ENCODE results near the gene KCNMB2.

Gene KCNMB2

DNA sequence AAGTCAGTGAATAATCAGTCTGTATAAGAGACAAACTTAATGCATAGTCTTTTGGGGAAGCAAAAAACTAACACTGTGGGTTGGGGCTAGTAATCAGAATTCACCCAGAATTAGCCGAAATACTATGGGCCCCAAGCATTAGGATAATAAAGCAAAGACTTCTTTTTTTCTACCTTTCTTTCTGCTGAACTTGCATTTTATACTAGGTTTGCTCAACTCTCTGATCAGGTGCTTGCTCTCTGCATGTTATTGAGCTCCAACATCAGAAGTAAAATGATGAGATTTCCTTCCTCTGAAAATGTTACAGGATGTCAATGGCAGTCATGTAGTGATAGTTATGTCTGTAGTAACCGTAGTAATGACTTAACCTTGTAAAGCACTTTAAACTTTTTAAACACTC is 216.6 kb downstream of the KCNMB2 start:
- ATAC-seq (ENCODE audit: insufficient read depth, low read depth) (no peak), DNase-seq (no peak)
- no peaks in the 10 kb centered on the region for H3K27me3 ChIP-seq (ENCODE audit: insufficient read depth, low read length, poor library complexity)
- H3K9me3 ChIP-seq (ENCODE audit: insufficient read depth, low read length, severe bottlenecking), result no peaks in the 10 kb centered on the region
- no peaks in the 10 kb centered on the region for H3K4me1 ChIP-seq (ENCODE audit: insufficient read depth, low read length)
- no peak overlapping the region for H3K9ac ChIP-seq (ENCODE audit: low read depth, low read length)
- H4K20me1 ChIP-seq (ENCODE audit: insufficient read depth, low read length), result no peaks in the 10 kb centered on the region
- no peak overlapping the region for H3K4me3 ChIP-seq (ENCODE audit: low read depth in 1 of 2, low read length in 2 of 2)
- H3K27ac ChIP-seq (ENCODE audit: low read length), result no peak overlapping the region
- no peaks in the 10 kb centered on the region for H3K79me2 ChIP-seq (ENCODE audit: insufficient read depth, low read length)
- TF ChIP-seq, protein P1, sequence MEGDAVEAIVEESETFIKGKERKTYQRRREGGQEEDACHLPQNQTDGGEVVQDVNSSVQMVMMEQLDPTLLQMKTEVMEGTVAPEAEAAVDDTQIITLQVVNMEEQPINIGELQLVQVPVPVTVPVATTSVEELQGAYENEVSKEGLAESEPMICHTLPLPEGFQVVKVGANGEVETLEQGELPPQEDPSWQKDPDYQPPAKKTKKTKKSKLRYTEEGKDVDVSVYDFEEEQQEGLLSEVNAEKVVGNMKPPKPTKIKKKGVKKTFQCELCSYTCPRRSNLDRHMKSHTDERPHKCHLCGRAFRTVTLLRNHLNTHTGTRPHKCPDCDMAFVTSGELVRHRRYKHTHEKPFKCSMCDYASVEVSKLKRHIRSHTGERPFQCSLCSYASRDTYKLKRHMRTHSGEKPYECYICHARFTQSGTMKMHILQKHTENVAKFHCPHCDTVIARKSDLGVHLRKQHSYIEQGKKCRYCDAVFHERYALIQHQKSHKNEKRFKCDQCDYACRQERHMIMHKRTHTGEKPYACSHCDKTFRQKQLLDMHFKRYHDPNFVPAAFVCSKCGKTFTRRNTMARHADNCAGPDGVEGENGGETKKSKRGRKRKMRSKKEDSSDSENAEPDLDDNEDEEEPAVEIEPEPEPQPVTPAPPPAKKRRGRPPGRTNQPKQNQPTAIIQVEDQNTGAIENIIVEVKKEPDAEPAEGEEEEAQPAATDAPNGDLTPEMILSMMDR (IDR thresholded peaks at IDR 0.05; ENCODE audit: borderline replicate concordance, extremely low read depth, low read length, poor library complexity, severe bottlenecking), result no peak
- no peaks in the 10 kb centered on the region for H3K36me3 ChIP-seq (ENCODE audit: insufficient read depth, low read length)
- no peak overlapping the region for H2AFZ ChIP-seq (ENCODE audit: low read depth, low read length)
- no peak overlapping the region for H3K4me2 ChIP-seq (ENCODE audit: insufficient read depth, low read length)

DNA sequence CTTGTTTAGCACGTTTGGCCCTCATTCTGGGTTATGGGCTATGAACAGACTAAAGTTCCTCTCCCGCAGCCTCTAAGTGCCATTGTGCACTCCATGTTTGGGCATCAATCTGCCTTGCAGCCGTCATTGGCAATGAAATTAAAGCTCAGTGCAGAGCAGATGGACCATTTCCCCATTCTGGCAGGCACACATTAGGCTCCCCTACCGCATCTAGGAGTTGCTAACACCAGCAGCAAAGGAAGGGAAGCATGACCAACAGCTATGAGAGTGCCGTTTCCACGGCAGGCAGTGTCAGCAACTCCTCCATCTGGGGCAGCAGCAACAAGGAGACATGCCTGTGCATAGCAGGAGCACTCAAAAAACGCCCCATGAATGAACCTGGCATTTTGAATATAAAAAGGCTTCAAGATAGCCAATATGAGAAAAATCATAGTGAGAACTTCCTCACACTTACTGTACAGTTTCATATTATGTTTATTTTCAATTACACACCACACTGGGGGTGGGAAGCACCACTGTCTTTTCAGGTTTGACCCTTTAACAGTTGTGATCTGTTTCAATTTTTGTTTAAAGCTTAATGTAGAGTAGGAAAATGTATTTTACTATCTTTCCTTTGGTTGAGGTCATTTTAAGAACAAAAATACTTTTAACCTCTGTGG is 218.7 kb downstream of the KCNMB2 start:
- H3K36me3 ChIP-seq (ENCODE audit: insufficient read depth, low read length), result no peaks in the 10 kb centered on the region
- H3K4me3 ChIP-seq (ENCODE audit: low read depth in 1 of 2, low read length in 2 of 2), result no peak overlapping the region
- H2AFZ ChIP-seq (ENCODE audit: low read depth, low read length), result no peak overlapping the region
- H3K79me2 ChIP-seq (ENCODE audit: insufficient read depth, low read length), result no peaks in the 10 kb centered on the region
- no peak overlapping the region for H3K27ac ChIP-seq (ENCODE audit: low read length)
- H4K20me1 ChIP-seq (ENCODE audit: insufficient read depth, low read length), result no peaks in the 10 kb centered on the region
- no peaks in the 10 kb centered on the region for H3K9me3 ChIP-seq (ENCODE audit: insufficient read depth, low read length, severe bottlenecking)
- ATAC-seq (ENCODE audit: insufficient read depth, low read depth) (no peak), DNase-seq (no peak)
- no peak overlapping the region for H3K9ac ChIP-seq (ENCODE audit: low read depth, low read length)
- no peak overlapping the region for H3K4me2 ChIP-seq (ENCODE audit: insufficient read depth, low read length)
- TF ChIP-seq, protein P1 (IDR thresholded peaks at IDR 0.05; ENCODE audit: borderline replicate concordance, extremely low read depth, low read length, poor library complexity, severe bottlenecking), result no peak
- no peak for TF ChIP-seq EZH2 (IDR thresholded peaks at IDR 0.05; ENCODE audit: borderline replicate concordance, low read depth, low read length, severe bottlenecking)
- H3K27me3 ChIP-seq (ENCODE audit: insufficient read depth, low read length, poor library complexity), result no peaks in the 10 kb centered on the region
- no peaks in the 10 kb centered on the region for H3K4me1 ChIP-seq (ENCODE audit: insufficient read depth, low read length)

DNA sequence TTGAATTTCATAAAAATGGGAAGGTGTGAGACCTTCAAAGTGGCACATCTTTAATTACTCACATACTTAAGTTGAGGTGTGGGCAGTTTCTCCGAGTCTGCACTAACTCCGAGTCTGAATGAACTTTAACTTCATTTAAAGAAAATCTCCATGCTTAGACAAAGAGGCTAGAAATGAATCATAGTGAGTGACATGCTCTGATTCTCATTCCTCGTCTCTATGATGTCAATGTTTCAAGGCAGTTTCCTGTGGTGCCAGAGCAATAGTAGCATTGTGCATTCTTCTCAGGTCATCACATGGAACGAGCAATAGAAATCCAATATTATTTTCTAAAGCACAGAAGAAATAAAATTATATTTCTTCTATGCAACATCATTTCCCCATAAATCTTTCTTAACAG is 224.8 kb downstream of the KCNMB2 start:
- Histone ChIP-seq H3K9me3 (ENCODE audit: insufficient read depth, low read length, severe bottlenecking) (no peaks in the 10 kb centered on the region), H3K4me3 (ENCODE audit: low read depth in 1 of 2, low read length in 2 of 2) (no peak overlapping the region), H3K9ac (ENCODE audit: low read depth, low read length) (no peak overlapping the region), H2AFZ (ENCODE audit: low read depth, low read length) (no peak overlapping the region), H3K4me2 (ENCODE audit: insufficient read depth, low read length) (no peak overlapping the region), H4K20me1 (ENCODE audit: insufficient read depth, low read length) (no peaks in the 10 kb centered on the region), H3K27ac (ENCODE audit: low read length) (no peak overlapping the region), H3K27me3 (ENCODE audit: insufficient read depth, low read length, poor library complexity) (no peaks in the 10 kb centered on the region), H3K79me2 (ENCODE audit: insufficient read depth, low read length) (no peaks in the 10 kb centered on the region), H3K4me1 (ENCODE audit: insufficient read depth, low read length) (no peaks in the 10 kb centered on the region), H3K36me3 (ENCODE audit: insufficient read depth, low read length) (no peaks in the 10 kb centered on the region)
- TF ChIP-seq, protein P1 (IDR thresholded peaks at IDR 0.05; ENCODE audit: borderline replicate concordance, extremely low read depth, low read length, poor library complexity, severe bottlenecking), result no peak
- no peak for TF ChIP-seq EZH2 (IDR thresholded peaks at IDR 0.05; ENCODE audit: borderline replicate concordance, low read depth, low read length, severe bottlenecking)
- DNase-seq (no peak), ATAC-seq (ENCODE audit: insufficient read depth, low read depth) (no peak)

DNA sequence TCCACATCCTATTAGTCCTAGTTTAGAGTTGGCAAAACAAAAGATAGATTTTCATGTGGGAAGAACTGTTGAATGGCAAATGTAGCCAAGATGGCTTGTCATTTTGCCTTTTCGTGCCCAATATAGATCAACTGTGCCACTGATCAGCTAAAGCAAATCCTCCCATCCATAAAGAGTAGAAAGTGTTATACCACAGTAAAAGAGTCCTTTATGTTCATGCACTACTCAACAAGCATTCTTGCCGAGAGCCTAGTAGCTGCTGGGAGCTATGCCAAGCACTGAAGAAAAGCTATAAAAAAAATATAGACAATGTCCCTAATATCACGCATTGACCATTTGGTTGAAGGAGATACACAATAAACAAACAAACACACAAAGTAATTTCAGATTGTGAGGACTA is 225.2 kb downstream of the KCNMB2 start:
- H3K4me3 ChIP-seq (ENCODE audit: low read depth in 1 of 2, low read length in 2 of 2), result no peak overlapping the region
- no peak overlapping the region for H3K9ac ChIP-seq (ENCODE audit: low read depth, low read length)
- TF ChIP-seq, protein P1 (IDR thresholded peaks at IDR 0.05; ENCODE audit: borderline replicate concordance, extremely low read depth, low read length, poor library complexity, severe bottlenecking), result no peak
- no peak for TF ChIP-seq EZH2 (IDR thresholded peaks at IDR 0.05; ENCODE audit: borderline replicate concordance, low read depth, low read length, severe bottlenecking)
- H3K4me1 ChIP-seq (ENCODE audit: insufficient read depth, low read length), result no peaks in the 10 kb centered on the region
- no peaks in the 10 kb centered on the region for H3K36me3 ChIP-seq (ENCODE audit: insufficient read depth, low read length)
- no peak overlapping the region for H3K27ac ChIP-seq (ENCODE audit: low read length)
- ATAC-seq (ENCODE audit: insufficient read depth, low read depth) (no peak), DNase-seq (no peak)
- no peak overlapping the region for H3K4me2 ChIP-seq (ENCODE audit: insufficient read depth, low read length)
- H4K20me1 ChIP-seq (ENCODE audit: insufficient read depth, low read length), result no peaks in the 10 kb centered on the region
- H3K79me2 ChIP-seq (ENCODE audit: insufficient read depth, low read length), result no peaks in the 10 kb centered on the region
- H3K27me3 ChIP-seq (ENCODE audit: insufficient read depth, low read length, poor library complexity), result no peaks in the 10 kb centered on the region
- H2AFZ ChIP-seq (ENCODE audit: low read depth, low read length), result no peak overlapping the region
- no peaks in the 10 kb centered on the region for H3K9me3 ChIP-seq (ENCODE audit: insufficient read depth, low read length, severe bottlenecking)

Measured in DND-41 (cell line).